Activated CD8-positive, alpha-beta memory T cell treated with anti-CD3 and anti-CD28 coated beads for 36 hours (primary cell): ENCODE measurements around the gene ISOC2. TPM values are rescaled to one million over a fixed set of nuclear protein-coding genes. Genes with fewer than 3 reads are reported as not detected.

Experiments used
- CTCF ChIA-PET: fragments of 350-600 bp; sonication (Branson Sonifier 250); formaldehyde crosslinking; loops from one replicate; lab custom pipeline; 2021; ENCODE audit warnings: antibody characterized with exemption; lab: Charles Lee
- POLR2A ChIA-PET: fragments of 350-600 bp; sonication (Branson Sonifier 250); formaldehyde crosslinking; loops from one replicate; lab custom pipeline; 2021; ENCODE audit warnings: antibody characterized with exemption; lab: Charles Lee
- total RNA-seq, 2 experiments: library from RNA; stranded (reverse); gene quantifications; one replicate each; pipeline ENCODE4 v1.2.3, GENCODE V29; 2021

The ISOC2 gene
- total RNA-seq, 2 experiments from 2014 or later, result 34.4 to 36.6 TPM

- CTCF ChIA-PET, result no interaction called here
- POLR2A ChIA-PET, result no interaction called here
Observed at GRCh38 chr19:55492362-55492944, 31.0 kb upstream of the ISOC2 start.

- ChIA-PET POLR2A (no interaction called here), CTCF (interaction anchor here (1.2 to 1.9 kb wide), 2 partner anchors 24 to 351 kb away, joined by 3 to 6 read pairs; no protein-coding TSS in a partner anchor)
Observed at GRCh38 chr19:55491546-55492360, 30.3 kb upstream of the ISOC2 start.

- CTCF ChIA-PET, result interaction anchor here (1.2 to 1.9 kb wide), 2 partner anchors 23 to 350 kb away, joined by 3 to 6 read pairs; no protein-coding TSS in a partner anchor
- POLR2A ChIA-PET, result no interaction called here
Observed at GRCh38 chr19:55490478-55491432, 29.3 kb upstream of the ISOC2 start.

- ChIA-PET POLR2A (no interaction called here), CTCF (interaction anchor here (1.9 kb wide), 1 partner anchor 22 kb away, joined by 6 read pairs; no protein-coding TSS in a partner anchor)
Observed at GRCh38 chr19:55489711-55490477, 28.5 kb upstream of the ISOC2 start.

GRCh38 chr19:55488986-55489710 is 27.7 kb upstream of the ISOC2 start:
- ChIA-PET CTCF (interaction anchor here (5.7 kb wide), 1 partner anchor 15 kb away, joined by 25 read pairs; no protein-coding TSS in a partner anchor), POLR2A (no interaction called here)

GRCh38 chr19:55487924-55488687 is 26.7 kb upstream of the ISOC2 start, which contains the start of gene SSC5D:
SSC5D (plus strand) TSS chr19:55488436; CDS start chr19:55488590, 154 bp downstream.
- ChIA-PET POLR2A (no interaction called here), CTCF (interaction anchor here (1.5 to 5.7 kb wide), 2 partner anchors 10 to 16 kb away, joined by 6 to 25 read pairs; no protein-coding TSS in a partner anchor)

- ChIA-PET CTCF (interaction anchor here (1.5 to 5.7 kb wide), 3 partner anchors 11 to 119 kb away, joined by 5 to 25 read pairs (median 6); partner anchors contain the start of gene ZNF865), POLR2A (interaction anchor here (2.7 kb wide), 1 partner anchor 11 kb away, joined by 14 read pairs; the partner anchor contains the start of gene ZNF628)
Observed at GRCh38 chr19:55486971-55487923, 25.8 kb upstream of the ISOC2 start.

GRCh38 chr19:55486043-55486970 is 24.9 kb upstream of the ISOC2 start:
- ChIA-PET POLR2A (interaction anchor here (2.7 kb wide), 1 partner anchor 10 kb away, joined by 14 read pairs; the partner anchor contains the start of gene ZNF628), CTCF (interaction anchor here (0.5 to 5.7 kb wide), 4 partner anchors 12 to 142 kb away, joined by 3 to 25 read pairs (median 6); partner anchors contain the start of gene ZNF865)

GRCh38 chr19:55485439-55486011 is 24.1 kb upstream of the ISOC2 start:
- ChIA-PET POLR2A (interaction anchor here (2.7 kb wide), 1 partner anchor 9 kb away, joined by 14 read pairs; the partner anchor contains the start of gene ZNF628), CTCF (interaction anchor here (0.6 to 5.7 kb wide), 4 partner anchors 9 to 121 kb away, joined by 4 to 25 read pairs (median 5); partner anchors contain the start of gene ZNF865)

GRCh38 chr19:55484593-55485438 is 23.4 kb upstream of the ISOC2 start, which contains the start of gene NAT14:
NAT14 (plus strand) TSS chr19:55485188; CDS start chr19:55485709, 521 bp downstream.
- ChIA-PET POLR2A (interaction anchor here (2.7 kb wide), 1 partner anchor 8 kb away, joined by 14 read pairs; the partner anchor contains the start of gene ZNF628), CTCF (interaction anchor here (0.6 to 5.7 kb wide), 3 partner anchors 8 to 20 kb away, joined by 4 to 25 read pairs (median 5); no protein-coding TSS in a partner anchor)

- POLR2A ChIA-PET, result interaction anchor here (2.7 kb wide), 1 partner anchor 8 kb away, joined by 14 read pairs; the partner anchor contains the start of gene ZNF628
- CTCF ChIA-PET, result interaction anchor here (1.3 to 5.7 kb wide), 2 partner anchors 16 to 21 kb away, joined by 3 to 25 read pairs; no protein-coding TSS in a partner anchor
Observed at GRCh38 chr19:55483706-55484592, 22.5 kb upstream of the ISOC2 start.
